ENCODE data around the gene ZNF106.

GRCh38 chr15:42456971-42457370 is 34.0 kb downstream of the ZNF106 start:
- no peak for TF ChIP-seq ZNF565 (CRISPR knock-in tag; conservative IDR thresholded peaks at IDR 0.05; ENCODE audit: low read depth)
- TF ChIP-seq ZC3H10 (CRISPR knock-in tag; IDR thresholded peaks at IDR 0.05) = no peak
- no peak for TF ChIP-seq ZFP3 (CRISPR knock-in tag; IDR thresholded peaks at IDR 0.05)
- TF ChIP-seq CREB5 (CRISPR knock-in tag; IDR thresholded peaks at IDR 0.05; ENCODE audit: low read depth) = no peak
- TF ChIP-seq ZNF8 (CRISPR knock-in tag; IDR thresholded peaks at IDR 0.05) = no peak
- no peak for TF ChIP-seq ESRRG (CRISPR knock-in tag; IDR thresholded peaks at IDR 0.05)
- TF ChIP-seq CSDC2 (CRISPR knock-in tag; IDR thresholded peaks at IDR 0.05) = no peak
- TF ChIP-seq GLIS3 (CRISPR knock-in tag; IDR thresholded peaks at IDR 0.05) = no peak
- no peak for TF ChIP-seq ARNTL (CRISPR knock-in tag; IDR thresholded peaks at IDR 0.05; ENCODE audit: borderline replicate concordance, low read depth)
- no peak for TF ChIP-seq TSHZ2 (CRISPR knock-in tag; IDR thresholded peaks at IDR 0.05)
- no peak for TF ChIP-seq PPARA (CRISPR knock-in tag; IDR thresholded peaks at IDR 0.05; ENCODE audit: borderline replicate concordance)
